ENCODE results near the gene ATF3. TPM values are rescaled to one million over a fixed set of nuclear protein-coding genes. Genes with fewer than 3 reads are reported as not detected.

Gene ATF3
- total and polyA plus RNA-seq, 2 of the 4 experiments (the other 2 are of a cell fraction), result 9.9 to 12.3 TPM

DNA sequence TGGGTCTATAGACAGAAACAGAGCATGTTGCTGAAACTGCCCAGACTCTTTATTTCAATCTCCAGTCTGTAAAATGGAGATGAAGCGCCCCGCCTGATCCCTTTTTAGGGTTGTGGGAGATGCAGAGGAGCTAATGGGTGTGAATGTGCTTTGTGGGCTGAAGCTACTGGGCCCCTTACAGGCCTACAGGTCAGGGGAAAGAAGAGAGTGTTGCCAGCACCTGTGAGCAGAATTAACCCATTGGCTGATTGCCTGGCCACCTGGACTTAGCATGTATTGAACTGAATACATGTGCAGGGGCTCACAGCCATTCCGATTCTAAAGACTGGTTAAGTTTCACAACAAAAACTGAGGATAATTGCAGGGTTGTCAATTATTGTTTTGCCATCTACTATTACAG lies 13.9 kb upstream of the ATF3 start:
- H3K23ac ChIP-seq (ENCODE audit: low read depth, low read length), result no peak overlapping the region
- no peak overlapping the region for H3K4me3 ChIP-seq (ENCODE audit: insufficient read depth, low read depth, low read length)
- CTCF ChIA-PET, result no interaction called here
- H4K91ac ChIP-seq (ENCODE audit: insufficient read depth, low read depth, low read length), result no peak overlapping the region
- H2AFZ ChIP-seq (replicated peaks; ENCODE audit: low read length, poor library complexity), result no peak overlapping the region
- H3K9me1 ChIP-seq (ENCODE audit: insufficient read depth, low read length), result peaks cover 6% of the 10 kb centered on the region; the same call in 1 of the 2 replicates
- peaks cover under 1% of the 10 kb centered on the region for H3K27me3 ChIP-seq (ENCODE audit: control insufficient read depth, insufficient read depth, low read length)
- H3K4ac ChIP-seq (ENCODE audit: low read depth, low read length), result no peak overlapping the region
- H2BK20ac ChIP-seq (ENCODE audit: low read depth, low read length), result peak overlapping the region; percentile 16; the same call in 1 of the 2 replicates
- no peak overlapping the region for H3K56ac ChIP-seq (ENCODE audit: extremely low read depth, insufficient read depth, low read length)
- no peaks in the 10 kb centered on the region for H4K20me1 ChIP-seq (ENCODE audit: insufficient read depth, low read length)
- peaks cover 10% of the 10 kb centered on the region for H3K4me1 ChIP-seq (ENCODE audit: control insufficient read depth, insufficient read depth, low read length)
- no peak overlapping the region for H4K5ac ChIP-seq (ENCODE audit: low read depth, low read length)
- intact Hi-C loops (cut with micrococcal nuclease) (no loop called here), dilution Hi-C loops (cut with HindIII; ENCODE audit: low sequenced_read_pairs, unreplicated experiment) (no loop called here), in situ Hi-C loops (cut with MboI; ENCODE audit: low sequenced_read_pairs) (loop anchor here (5.0 kb wide), 1 partner anchor 112 kb away; no protein-coding TSS in a partner anchor)
- peak overlapping the region; percentile 35; the same call in 1 of the 2 replicates for H2AK5ac ChIP-seq (ENCODE audit: low read depth, low read length)
- no peak overlapping the region for H3K9ac ChIP-seq (ENCODE audit: low read depth, low read length)
- H4K8ac ChIP-seq (ENCODE audit: low read depth in 2 of 2, low read length in 2 of 2), result no peak overlapping the region
- WGBS, 2 experiments (ENCODE audit: extremely low coverage in 2 of 2, insufficient read length in 1 of 2), result no CpG with 5 or more reads among the region's 3 CpGs
- H3K36me3 ChIP-seq (ENCODE audit: control insufficient read depth, insufficient read depth, low read length), result no peaks in the 10 kb centered on the region
- POLR2A ChIA-PET (ENCODE audit: unreplicated experiment), result interaction anchor here (0.9 kb wide), 1 partner anchor 14 kb away, joined by 7 read pairs; the partner anchor contains the start of gene ATF3
- no peak for TF ChIP-seq BHLHE40 (IDR thresholded peaks at IDR 0.05; ENCODE audit: low read depth, low read length)
- no peak for TF ChIP-seq CHD1 (IDR thresholded peaks at IDR 0.05; ENCODE audit: low read depth, low read length)
- no peak for TF ChIP-seq CTCF (conservative IDR thresholded peaks at IDR 0.05; ENCODE audit: low read depth, low read length)
- TF ChIP-seq SMC3 (IDR thresholded peaks at IDR 0.05; ENCODE audit: low read depth, low read length), result no peak
- no peak for TF ChIP-seq FOS (IDR thresholded peaks at IDR 0.05; ENCODE audit: low read depth, low read length)
- TF ChIP-seq MXI1 (IDR thresholded peaks at IDR 0.05; ENCODE audit: borderline replicate concordance, low read depth, low read length), result no peak
- TF ChIP-seq, protein P1, sequence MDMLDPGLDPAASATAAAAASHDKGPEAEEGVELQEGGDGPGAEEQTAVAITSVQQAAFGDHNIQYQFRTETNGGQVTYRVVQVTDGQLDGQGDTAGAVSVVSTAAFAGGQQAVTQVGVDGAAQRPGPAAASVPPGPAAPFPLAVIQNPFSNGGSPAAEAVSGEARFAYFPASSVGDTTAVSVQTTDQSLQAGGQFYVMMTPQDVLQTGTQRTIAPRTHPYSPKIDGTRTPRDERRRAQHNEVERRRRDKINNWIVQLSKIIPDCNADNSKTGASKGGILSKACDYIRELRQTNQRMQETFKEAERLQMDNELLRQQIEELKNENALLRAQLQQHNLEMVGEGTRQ (IDR thresholded peaks at IDR 0.05; ENCODE audit: low read depth, low read length), result no peak
- TF ChIP-seq NFE2L2 (IDR thresholded peaks at IDR 0.05; ENCODE audit: low read depth, low read length), result no peak
- no peak for TF ChIP-seq RAD21 (IDR thresholded peaks at IDR 0.05; ENCODE audit: low read length)
- no peak for TF ChIP-seq RFX5 (IDR thresholded peaks at IDR 0.05; ENCODE audit: low read depth, low read length)
- TF ChIP-seq RCOR1 (IDR thresholded peaks at IDR 0.05; ENCODE audit: insufficient replicate concordance, low read length), result no peak
- no peak for TF ChIP-seq MAFK (IDR thresholded peaks at IDR 0.05; ENCODE audit: low read depth, low read length)
- TF ChIP-seq, protein P2, sequence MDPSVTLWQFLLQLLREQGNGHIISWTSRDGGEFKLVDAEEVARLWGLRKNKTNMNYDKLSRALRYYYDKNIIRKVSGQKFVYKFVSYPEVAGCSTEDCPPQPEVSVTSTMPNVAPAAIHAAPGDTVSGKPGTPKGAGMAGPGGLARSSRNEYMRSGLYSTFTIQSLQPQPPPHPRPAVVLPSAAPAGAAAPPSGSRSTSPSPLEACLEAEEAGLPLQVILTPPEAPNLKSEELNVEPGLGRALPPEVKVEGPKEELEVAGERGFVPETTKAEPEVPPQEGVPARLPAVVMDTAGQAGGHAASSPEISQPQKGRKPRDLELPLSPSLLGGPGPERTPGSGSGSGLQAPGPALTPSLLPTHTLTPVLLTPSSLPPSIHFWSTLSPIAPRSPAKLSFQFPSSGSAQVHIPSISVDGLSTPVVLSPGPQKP (IDR thresholded peaks at IDR 0.05; ENCODE audit: borderline replicate concordance, low read depth, low read length), result no peak
- no peak for TF ChIP-seq MAZ (IDR thresholded peaks at IDR 0.05; ENCODE audit: borderline replicate concordance, low read depth, low read length)
- TF ChIP-seq CEBPB (IDR thresholded peaks at IDR 0.05; ENCODE audit: low read depth, low read length), result no peak
- TF ChIP-seq POLR2A (IDR thresholded peaks at IDR 0.05; ENCODE audit: low read depth, low read length), result no peak
- no peak overlapping the region; the same call in 1 of the 2 replicates for H3K18ac ChIP-seq (ENCODE audit: low read depth, low read length)
- H3K9me3 ChIP-seq (ENCODE audit: control insufficient read depth, insufficient read depth, low read length), result no peaks in the 10 kb centered on the region
- no peak overlapping the region for H2BK5ac ChIP-seq (ENCODE audit: low read depth, low read length, poor library complexity, severe bottlenecking)
- H3K79me1 ChIP-seq (ENCODE audit: low read depth in 1 of 2, low read length in 2 of 2), result no peaks in the 10 kb centered on the region
- no peak overlapping the region for H3K27ac ChIP-seq (ENCODE audit: insufficient read depth, low read length)
- H3K4me2 ChIP-seq (ENCODE audit: low read depth, low read length), result no peak overlapping the region
- H2AK9ac ChIP-seq (replicated peaks; ENCODE audit: low read depth, low read length, poor library complexity), result no peak overlapping the region
- DNase-seq, result no peak
- BruUV-seq (replicated peaks), result no TSS peak
- ATAC-seq (ENCODE audit: low read depth), result no peak
- no peak overlapping the region for H2BK15ac ChIP-seq (ENCODE audit: low read depth, low read length)
- H3K14ac ChIP-seq (replicated peaks; ENCODE audit: low read depth, low read length), result no peak overlapping the region
- peak overlapping the region; percentile 49 for H2BK120ac ChIP-seq (ENCODE audit: low read depth, low read length)
